ENCODE data around the gene ZBTB32.

Gene ZBTB32

GRCh38 chr19:35665157-35665556, 39.2 kb upstream of the ZBTB32 start:
- DNase-seq (ENCODE audit: low read depth): no peak
- TF ChIP-seq, protein P1, sequence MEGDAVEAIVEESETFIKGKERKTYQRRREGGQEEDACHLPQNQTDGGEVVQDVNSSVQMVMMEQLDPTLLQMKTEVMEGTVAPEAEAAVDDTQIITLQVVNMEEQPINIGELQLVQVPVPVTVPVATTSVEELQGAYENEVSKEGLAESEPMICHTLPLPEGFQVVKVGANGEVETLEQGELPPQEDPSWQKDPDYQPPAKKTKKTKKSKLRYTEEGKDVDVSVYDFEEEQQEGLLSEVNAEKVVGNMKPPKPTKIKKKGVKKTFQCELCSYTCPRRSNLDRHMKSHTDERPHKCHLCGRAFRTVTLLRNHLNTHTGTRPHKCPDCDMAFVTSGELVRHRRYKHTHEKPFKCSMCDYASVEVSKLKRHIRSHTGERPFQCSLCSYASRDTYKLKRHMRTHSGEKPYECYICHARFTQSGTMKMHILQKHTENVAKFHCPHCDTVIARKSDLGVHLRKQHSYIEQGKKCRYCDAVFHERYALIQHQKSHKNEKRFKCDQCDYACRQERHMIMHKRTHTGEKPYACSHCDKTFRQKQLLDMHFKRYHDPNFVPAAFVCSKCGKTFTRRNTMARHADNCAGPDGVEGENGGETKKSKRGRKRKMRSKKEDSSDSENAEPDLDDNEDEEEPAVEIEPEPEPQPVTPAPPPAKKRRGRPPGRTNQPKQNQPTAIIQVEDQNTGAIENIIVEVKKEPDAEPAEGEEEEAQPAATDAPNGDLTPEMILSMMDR (IDR thresholded peaks at IDR 0.05; ENCODE audit: low read depth, low read length, missing control alignments): no peak

GRCh38 chr19:35665604-35666003, 38.8 kb upstream of the ZBTB32 start:
- TF ChIP-seq, protein P1 (IDR thresholded peaks at IDR 0.05; ENCODE audit: low read depth, low read length, missing control alignments): no peak
- DNase-seq (ENCODE audit: low read depth): no peak
- H3K4me3 ChIP-seq (ENCODE audit: low read depth, low read length): no peak overlapping the region

More at GRCh38 chr19:35665157-35665556, 39.2 kb upstream of the ZBTB32 start:
- H3K4me3 ChIP-seq (ENCODE audit: low read depth, low read length): no peak overlapping the region

DNA sequence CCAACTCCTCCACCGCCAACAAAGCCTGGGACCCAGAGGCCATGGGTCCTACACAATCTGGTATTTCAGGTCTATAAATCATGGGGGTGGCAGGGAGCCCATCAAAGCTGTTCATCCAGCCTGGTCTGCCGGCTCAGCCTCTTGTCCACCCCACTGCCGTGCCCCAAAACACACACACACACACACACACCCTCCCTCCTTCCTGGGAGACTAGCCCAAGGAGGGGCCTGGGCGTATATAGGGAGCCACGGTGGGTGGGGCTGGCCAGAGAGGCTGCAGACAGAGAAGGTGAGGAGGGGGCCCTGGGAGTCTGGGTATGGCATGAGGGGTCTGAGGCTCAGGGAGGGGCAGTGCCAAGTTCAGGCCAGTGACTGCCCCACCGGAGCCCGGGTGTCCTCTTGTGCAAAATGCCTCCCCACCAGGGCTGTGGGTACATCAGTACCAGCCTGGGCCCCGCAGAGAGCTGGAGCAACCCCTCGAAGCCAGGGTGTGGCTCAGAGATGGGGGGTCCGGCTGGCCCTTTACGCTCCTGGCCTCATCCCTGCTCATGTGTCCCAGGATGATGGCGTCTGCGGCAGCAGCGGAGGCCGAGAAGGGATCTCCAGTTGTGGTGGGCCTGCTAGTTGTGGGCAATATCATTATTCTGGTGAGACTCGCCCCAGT, 38.0 kb upstream of the ZBTB32 start, which contains the start of gene UPK1A:
Gene UPK1A (plus strand): TSS at position 267 of the 663 bp plus-strand sequence. CDS start 296 bp downstream, at position 563.
- no peak within 1 kb of the TSS for H3K4me3 ChIP-seq (ENCODE audit: low read depth, low read length)
- no peak for DNase-seq (ENCODE audit: low read depth)

GRCh38 chr19:35669566-35669965, 34.8 kb upstream of the ZBTB32 start:
- DNase-seq (ENCODE audit: low read depth): no peak
- TF ChIP-seq, protein P1 (IDR thresholded peaks at IDR 0.05; ENCODE audit: low read depth, low read length, missing control alignments): no peak
- H3K4me3 ChIP-seq (ENCODE audit: low read depth, low read length): no peak overlapping the region

More for the DNA sequence above, 38.0 kb upstream of the ZBTB32 start, which contains the start of gene UPK1A:
- TF ChIP-seq, protein P1 (IDR thresholded peaks at IDR 0.05; ENCODE audit: low read depth, low read length, missing control alignments): no peak

DNA sequence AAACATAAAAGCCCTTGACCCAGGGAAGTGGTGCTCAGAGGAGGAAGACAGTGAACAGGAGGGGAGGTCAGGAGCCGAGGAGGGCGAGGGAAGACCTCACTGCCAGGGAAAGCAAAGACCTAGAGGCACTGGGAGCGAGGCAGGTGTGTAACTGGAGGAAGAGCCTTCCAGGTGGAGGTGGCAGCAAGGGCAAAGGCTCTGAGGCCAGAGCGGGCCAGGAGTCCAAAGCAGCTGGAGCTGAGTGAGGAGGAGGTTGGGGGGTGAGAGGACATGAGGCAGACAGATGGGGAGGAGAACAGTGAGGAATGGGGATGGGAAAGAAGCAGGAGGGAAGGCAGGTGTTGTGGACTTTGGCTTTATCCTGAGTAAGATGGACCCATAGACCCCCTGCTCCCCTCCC, 34.4 kb upstream of the ZBTB32 start:
- no peak for DNase-seq (ENCODE audit: low read depth)
- TF ChIP-seq, protein P1 (IDR thresholded peaks at IDR 0.05; ENCODE audit: low read depth, low read length, missing control alignments): no peak
- H3K4me3 ChIP-seq (ENCODE audit: low read depth, low read length): no peak overlapping the region

- no peak for DNase-seq (ENCODE audit: low read depth)
- TF ChIP-seq, protein P1 (IDR thresholded peaks at IDR 0.05; ENCODE audit: low read depth, low read length, missing control alignments): no peak
- no peak overlapping the region for H3K4me3 ChIP-seq (ENCODE audit: low read depth, low read length)
Measured at GRCh38 chr19:35670686-35671085, 33.7 kb upstream of the ZBTB32 start.

DNA sequence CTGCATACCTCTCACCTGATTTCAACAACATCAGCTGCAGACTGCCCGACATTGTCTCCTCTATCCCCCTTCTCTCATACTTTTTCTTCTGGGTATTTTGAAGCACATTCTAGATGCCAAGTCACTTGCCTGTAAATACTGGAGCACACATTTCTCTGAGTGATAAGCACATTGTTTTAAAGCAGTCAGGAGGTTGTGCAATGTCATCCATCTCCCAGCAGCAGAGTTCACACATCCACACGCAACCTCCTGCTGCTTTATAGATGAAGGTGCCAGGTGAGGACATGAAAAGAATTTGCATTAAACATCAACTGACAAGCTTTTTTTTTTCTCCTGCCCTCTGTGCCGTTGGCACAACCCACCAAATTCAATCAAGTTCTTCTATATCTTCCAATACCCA, 32.5 kb upstream of the ZBTB32 start:
- no peak for DNase-seq (ENCODE audit: low read depth)
- TF ChIP-seq, protein P1 (IDR thresholded peaks at IDR 0.05; ENCODE audit: low read depth, low read length, missing control alignments): no peak
- no peak overlapping the region for H3K4me3 ChIP-seq (ENCODE audit: low read depth, low read length)

Measured in GM12864 (cell line).